HepG2 (cell line): ENCODE measurements around the gene TATDN3. TPM values are rescaled to one million over a fixed set of nuclear protein-coding genes. Genes with fewer than 3 reads are reported as not detected.

Source experiments
- CBX1 ChIP-seq: IDR thresholded peaks from one replicate; pipeline ENCODE4 v1.6.1; 2016; ENCODE audit warnings: antibody characterized with exemption, low read depth
- DPF2 ChIP-seq: sonication (generic); formaldehyde crosslinking; IDR thresholded peaks from 2 replicates; pipeline ENCODE4 v1.4.0; 2020; ENCODE audit warnings: mild to moderate bottlenecking, low read depth, missing genetic modification reagents, borderline replicate concordance
- DR1 ChIP-seq: sonication (generic); formaldehyde crosslinking; IDR thresholded peaks from 2 replicates; pipeline ENCODE4 v1.8.0; 2021; ENCODE audit warnings: mild to moderate bottlenecking, missing genetic modification reagents, inconsistent platforms
- DZIP1 ChIP-seq: sonication (generic); formaldehyde crosslinking; IDR thresholded peaks from 2 replicates; pipeline ENCODE4 v1.5.0; 2020; ENCODE audit warnings: mild to moderate bottlenecking, missing genetic modification reagents
- EEA1 ChIP-seq: sonication (generic); formaldehyde crosslinking; IDR thresholded peaks from 2 replicates; pipeline ENCODE4 v1.5.1; 2020; ENCODE audit warnings: mild to moderate bottlenecking, missing genetic modification reagents, borderline replicate concordance
- ELK4 ChIP-seq: sonication (generic); formaldehyde crosslinking; IDR thresholded peaks from 2 replicates; pipeline ENCODE4 v1.9.0; 2021; ENCODE audit warnings: missing genetic modification reagents, borderline replicate concordance
- EP300 ChIP-seq, 3 experiments: sonication (generic) in 1 of 3; formaldehyde crosslinking in 1 of 3; IDR thresholded peaks; 2 replicates each; pipeline versions ENCODE4 v1.5.1 to v1.6.1; 2011 to 2020; ENCODE audit warnings: low read depth in 2 of 3, low read length in 2 of 3, borderline replicate concordance in 1 of 3, improper control_type of control experiment in 1 of 3, mild to moderate bottlenecking in 1 of 3, missing genetic modification reagents in 1 of 3, moderate library complexity in 1 of 3
- NCOA5 ChIP-seq: sonication (generic); formaldehyde crosslinking; IDR thresholded peaks from 2 replicates; pipeline ENCODE4 v1.4.0; 2020; ENCODE audit warnings: missing genetic modification reagents
- RAD21 ChIP-seq: fragments of 450-650 bp; formaldehyde crosslinking; IDR thresholded peaks from 2 replicates; pipeline ENCODE4 v1.5.0; 2020; ENCODE audit warnings: mild to moderate bottlenecking
- RORA ChIP-seq: sonication (generic); formaldehyde crosslinking; IDR thresholded peaks from 2 replicates; pipeline ENCODE4 v1.5.0; 2020; ENCODE audit warnings: mild to moderate bottlenecking, missing genetic modification reagents, moderate library complexity
- SRY ChIP-seq: sonication (generic); formaldehyde crosslinking; IDR thresholded peaks from 2 replicates; pipeline ENCODE4 v1.8.0; 2022; ENCODE audit warnings: mild to moderate bottlenecking, missing genetic modification reagents
- SYNCRIP ChIP-seq: fragments of 200-400 bp; formaldehyde crosslinking; IDR thresholded peaks from 2 replicates; pipeline ENCODE4 v1.6.1; 2018; ENCODE audit warnings: mild to moderate bottlenecking, low read depth, low read length; ENCODE audit not compliant: insufficient read depth
- ZMYM2 ChIP-seq: sonication (generic); formaldehyde crosslinking; IDR thresholded peaks from 2 replicates; pipeline ENCODE4 v1.8.0; 2022; ENCODE audit warnings: mild to moderate bottlenecking, missing genetic modification reagents
- ZNF10 ChIP-seq: sonication (generic); formaldehyde crosslinking; IDR thresholded peaks from 2 replicates; pipeline ENCODE4 v1.4.0; 2020; ENCODE audit warnings: mild to moderate bottlenecking, low read depth, missing genetic modification reagents, borderline replicate concordance
- ZNF20 ChIP-seq: sonication (generic); formaldehyde crosslinking; IDR thresholded peaks from 2 replicates; pipeline ENCODE4 v1.4.0; 2020; ENCODE audit warnings: mild to moderate bottlenecking, moderate library complexity, missing genetic modification reagents
- ZNF3 ChIP-seq: IDR thresholded peaks from 2 replicates; pipeline ENCODE4 v1.7.0; 2017; ENCODE audit warnings: inconsistent platforms
- ZNF30 ChIP-seq: sonication (generic); formaldehyde crosslinking; IDR thresholded peaks from 2 replicates; pipeline ENCODE4 v1.5.0; 2020; ENCODE audit warnings: mild to moderate bottlenecking, missing genetic modification reagents
- ZNF441 ChIP-seq: sonication (generic); formaldehyde crosslinking; IDR thresholded peaks from 2 replicates; pipeline ENCODE4 v1.7.0; 2021; ENCODE audit warnings: missing genetic modification reagents, borderline replicate concordance
- ZNF501 ChIP-seq: sonication (generic); formaldehyde crosslinking; IDR thresholded peaks from 2 replicates; pipeline ENCODE4 v1.5.1; 2020; ENCODE audit warnings: mild to moderate bottlenecking, moderate library complexity, missing genetic modification reagents
- ZNF7 ChIP-seq: IDR thresholded peaks from 2 replicates; pipeline ENCODE4 v1.6.1; 2016; ENCODE audit warnings: missing biosample characterization, missing genetic modification reagents
- ZNF784 ChIP-seq: sonication (generic); formaldehyde crosslinking; IDR thresholded peaks from 2 replicates; pipeline ENCODE4 v1.5.1; 2020; ENCODE audit warnings: missing genetic modification reagents, mild to moderate bottlenecking, borderline replicate concordance
- polyA plus RNA-seq, 8 experiments: library from polyadenylated mRNA; depleted of rRNA in 3 of 8; stranded (reverse) in 7 of 8; unstranded in 1 of 8; fragments of >200 nt; fragmentation: Illumina TruSeq in 4 of 8; extraction: Trizol in 4 of 8; gene quantifications; 2 replicates each; pipeline versions ENCODE4 v1.2.1 to v1.2.3, GENCODE V29; 2011 to 2016; ENCODE audit warnings: low read depth in 4 of 8, missing spikeins in 1 of 8, mixed read lengths in 1 of 8; ENCODE audit not compliant: insufficient read depth in 1 of 8
- total RNA-seq, 5 experiments: library from RNA; depleted of rRNA; stranded (reverse); fragments of >200 nt; fragmentation: Illumina TruSeq; extraction: Trizol; gene quantifications; 2 replicates each; pipeline ENCODE4 v1.2.3, GENCODE V29; 2016; ENCODE audit warnings: low read depth in 1 of 5

The TATDN3 gene
- total and polyA plus RNA-seq, 2 of the 13 experiments (the other 11 are each of a cell fraction or from before 2014, with no cell fraction given), result 7.3 to 8.6 TPM

GRCh38 chr1:212791676-212792395 is at the start of gene TATDN3, which contains the start of gene NSL1 (continued):
- TF ChIP-seq DZIP1 (no peak), EEA1 (CRISPR knock-in tag) (peak; percentile 82; the same call in 1 of the 2 replicates), ZMYM2 (CRISPR knock-in tag) (peak; percentile 73; the same call in 1 of the 2 replicates), ZNF3 (CRISPR knock-in tag) (no peak), ZNF10 (no peak), SYNCRIP (no peak), ZNF441 (CRISPR knock-in tag) (peak; percentile 90), ZNF30 (CRISPR knock-in tag) (no peak), NCOA5 (CRISPR knock-in tag) (no peak), ZNF7 (CRISPR knock-in tag) (peak; percentile 17; the same call in 1 of the 2 replicates), CBX1 (peak; percentile 82), ZNF501 (peak; percentile 90), ZNF784 (CRISPR knock-in tag) (peak; percentile 95; the same call in 1 of the 2 replicates), DR1 (CRISPR knock-in tag) (peak; percentile 86), ZNF20 (CRISPR knock-in tag) (no peak; the same call in 1 of the 2 replicates), RAD21 (CRISPR knock-in tag) (peak; percentile 72), ELK4 (no peak), SRY (peak; percentile 94; the same call in 1 of the 2 replicates), EP300 (IDR thresholded peaks at IDR 0.05; ENCODE audit: low read depth in 2 of 2, low read length in 2 of 2) (peak in 1 of 2 experiments; percentile 66; a peak in 1 of 4 replicates), EP300 (CRISPR knock-in tag; IDR thresholded peaks at IDR 0.05; ENCODE audit: borderline replicate concordance) (peak; percentile 69; the same call in 1 of the 2 replicates), DPF2 (CRISPR knock-in tag) (peak; percentile 65; the same call in 1 of the 2 replicates), RORA (CRISPR knock-in tag) (no peak)
